Measurements from ENCODE around the gene KRT75.

DNA sequence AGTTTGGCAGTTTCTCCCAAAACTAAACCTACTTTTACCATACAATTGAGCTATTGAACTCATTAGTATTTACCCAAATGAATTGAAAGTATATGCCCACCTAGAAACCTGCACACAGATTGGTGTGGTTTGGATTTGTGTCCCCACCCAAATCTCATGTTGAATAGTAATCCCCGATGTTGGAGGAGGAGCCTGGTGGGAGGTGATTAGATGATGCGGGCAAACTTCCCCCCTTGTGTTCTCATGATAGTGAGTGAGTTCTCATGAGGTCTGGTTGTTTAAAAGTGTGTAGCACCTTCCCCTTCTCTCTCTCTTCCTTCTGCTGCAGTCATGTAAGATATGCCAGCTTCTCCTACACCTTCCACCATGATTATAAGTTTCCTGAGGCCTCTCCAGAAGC lies 43.5 kb upstream of the KRT75 start:
- TF ChIP-seq, protein P1, sequence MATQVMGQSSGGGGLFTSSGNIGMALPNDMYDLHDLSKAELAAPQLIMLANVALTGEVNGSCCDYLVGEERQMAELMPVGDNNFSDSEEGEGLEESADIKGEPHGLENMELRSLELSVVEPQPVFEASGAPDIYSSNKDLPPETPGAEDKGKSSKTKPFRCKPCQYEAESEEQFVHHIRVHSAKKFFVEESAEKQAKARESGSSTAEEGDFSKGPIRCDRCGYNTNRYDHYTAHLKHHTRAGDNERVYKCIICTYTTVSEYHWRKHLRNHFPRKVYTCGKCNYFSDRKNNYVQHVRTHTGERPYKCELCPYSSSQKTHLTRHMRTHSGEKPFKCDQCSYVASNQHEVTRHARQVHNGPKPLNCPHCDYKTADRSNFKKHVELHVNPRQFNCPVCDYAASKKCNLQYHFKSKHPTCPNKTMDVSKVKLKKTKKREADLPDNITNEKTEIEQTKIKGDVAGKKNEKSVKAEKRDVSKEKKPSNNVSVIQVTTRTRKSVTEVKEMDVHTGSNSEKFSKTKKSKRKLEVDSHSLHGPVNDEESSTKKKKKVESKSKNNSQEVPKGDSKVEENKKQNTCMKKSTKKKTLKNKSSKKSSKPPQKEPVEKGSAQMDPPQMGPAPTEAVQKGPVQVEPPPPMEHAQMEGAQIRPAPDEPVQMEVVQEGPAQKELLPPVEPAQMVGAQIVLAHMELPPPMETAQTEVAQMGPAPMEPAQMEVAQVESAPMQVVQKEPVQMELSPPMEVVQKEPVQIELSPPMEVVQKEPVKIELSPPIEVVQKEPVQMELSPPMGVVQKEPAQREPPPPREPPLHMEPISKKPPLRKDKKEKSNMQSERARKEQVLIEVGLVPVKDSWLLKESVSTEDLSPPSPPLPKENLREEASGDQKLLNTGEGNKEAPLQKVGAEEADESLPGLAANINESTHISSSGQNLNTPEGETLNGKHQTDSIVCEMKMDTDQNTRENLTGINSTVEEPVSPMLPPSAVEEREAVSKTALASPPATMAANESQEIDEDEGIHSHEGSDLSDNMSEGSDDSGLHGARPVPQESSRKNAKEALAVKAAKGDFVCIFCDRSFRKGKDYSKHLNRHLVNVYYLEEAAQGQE (IDR thresholded peaks at IDR 0.05; ENCODE audit: low read depth): no peak
- TF ChIP-seq RAD21 (IDR thresholded peaks at IDR 0.05; ENCODE audit: low read depth) (no peak), YY1 (IDR thresholded peaks at IDR 0.05; ENCODE audit: low read depth) (no peak), USF1 (IDR thresholded peaks at IDR 0.05) (no peak), FOXM1 (IDR thresholded peaks at IDR 0.05; ENCODE audit: borderline replicate concordance, low read depth) (no peak), EP300 (IDR thresholded peaks at IDR 0.05; ENCODE audit: borderline replicate concordance) (no peak), TAF1 (IDR thresholded peaks at IDR 0.05; ENCODE audit: low read depth) (no peak), TEAD4 (IDR thresholded peaks at IDR 0.05) (no peak), NFIC (IDR thresholded peaks at IDR 0.05) (no peak)
- TF ChIP-seq, protein P2, sequence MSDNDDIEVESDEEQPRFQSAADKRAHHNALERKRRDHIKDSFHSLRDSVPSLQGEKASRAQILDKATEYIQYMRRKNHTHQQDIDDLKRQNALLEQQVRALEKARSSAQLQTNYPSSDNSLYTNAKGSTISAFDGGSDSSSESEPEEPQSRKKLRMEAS (IDR thresholded peaks at IDR 0.05): no peak

Data from Ishikawa (cell line).